GM21737 (cell line): ENCODE data around the gene MCC.

Experiments
- ATAC-seq: cut with Tn5 transposase; IDR thresholded peaks from one replicate; pipeline ENCODE4 v1.9.1; 2021; ENCODE audit warnings: mild to moderate bottlenecking, moderate library complexity; ENCODE audit not compliant: unreplicated experiment

MCC gene

GRCh38 chr5:113276001-113276400, 212.3 kb downstream of the MCC start:
- ATAC-seq = no peak

- no peak for ATAC-seq
These were observed 213.3 kb downstream of the MCC start for GRCh38 chr5:113274836-113275414.

- no peak for ATAC-seq
These were observed 214.3 kb downstream of the MCC start for GRCh38 chr5:113273948-113274347.

- ATAC-seq = no peak
These were observed 216.4 kb downstream of the MCC start for GRCh38 chr5:113271745-113272454.

- no peak for ATAC-seq
These were observed 217.2 kb downstream of the MCC start for GRCh38 chr5:113271015-113271414.

- ATAC-seq = no peak
These were observed 218.2 kb downstream of the MCC start for GRCh38 chr5:113270086-113270485.

- no peak for ATAC-seq
These were observed 218.9 kb downstream of the MCC start for GRCh38 chr5:113269023-113269997.

- no peak for ATAC-seq
These were observed 220.0 kb downstream of the MCC start for GRCh38 chr5:113268232-113268631.

GRCh38 chr5:113267361-113267900, 220.8 kb downstream of the MCC start:
- no peak for ATAC-seq

- no peak for ATAC-seq
These were observed 221.4 kb downstream of the MCC start for GRCh38 chr5:113266913-113267227.

- ATAC-seq = no peak
These were observed 221.9 kb downstream of the MCC start for GRCh38 chr5:113266227-113266912.

- no peak for ATAC-seq
These were observed 223.1 kb downstream of the MCC start for GRCh38 chr5:113265190-113265589.

GRCh38 chr5:113264046-113264445, 224.2 kb downstream of the MCC start:
- ATAC-seq = no peak

GRCh38 chr5:113263545-113263944, 224.7 kb downstream of the MCC start:
- no peak for ATAC-seq

GRCh38 chr5:113262674-113263073, 225.6 kb downstream of the MCC start:
- no peak for ATAC-seq

- ATAC-seq = no peak
These were observed 229.2 kb downstream of the MCC start for GRCh38 chr5:113259034-113259433.

- ATAC-seq = no peak
These were observed 230.7 kb downstream of the MCC start for GRCh38 chr5:113257545-113257944.

- no peak for ATAC-seq
These were observed 231.4 kb downstream of the MCC start for GRCh38 chr5:113256671-113257452.

GRCh38 chr5:113255579-113256386, 232.5 kb downstream of the MCC start:
- no peak for ATAC-seq
